Type B pancreatic cell (in vitro differentiated cells): Measurements from ENCODE around the gene PRPF40B. TPM values are rescaled to one million over a fixed set of nuclear protein-coding genes. Genes with fewer than 3 reads are reported as not detected.
A peak's percentile ranks its signal among the peaks of the same experiment; 100 is the strongest.

Experiments used
- DNase-seq: peaks from one replicate; pipeline ENCODE4 v3.0.0; 2021; ENCODE audit warnings: mixed read lengths; ENCODE audit not compliant: unreplicated experiment; ENCODE audit errors: extremely low spot score
- H3K27ac Mint-ChIP-seq: 2 replicates; pipeline ENCODE4 v1.8.0; 2021; ENCODE audit warnings: mild to moderate bottlenecking, mixed read lengths
- H3K27me3 Mint-ChIP-seq: 2 replicates; pipeline ENCODE4 v1.8.0; 2021; ENCODE audit warnings: mixed read lengths
- H3K36me3 Mint-ChIP-seq: 2 replicates; pipeline ENCODE4 v1.8.0; 2021; ENCODE audit warnings: mixed read lengths
- H3K4me1 Mint-ChIP-seq: one replicate; pipeline ENCODE4 v1.8.0; 2021; ENCODE audit warnings: mixed read lengths; ENCODE audit not compliant: unreplicated experiment
- H3K4me3 Mint-ChIP-seq: 2 replicates; pipeline ENCODE4 v1.8.0; 2021; ENCODE audit warnings: mild to moderate bottlenecking, mixed read lengths
- H3K9me3 Mint-ChIP-seq: 2 replicates; pipeline ENCODE4 v1.8.0; 2021; ENCODE audit warnings: mixed read lengths
- CTCF ChIP-seq: fragments of 200-600 bp; sonication (generic); conservative IDR thresholded peaks from 2 replicates; pipeline ENCODE4 v1.5.0; 2021; ENCODE audit warnings: antibody characterized with exemption, mild to moderate bottlenecking
- total RNA-seq: library from RNA; stranded (reverse); gene quantifications from 2 replicates; pipeline ENCODE4 v1.2.1, GENCODE V29; 2021; ENCODE audit warnings: low replicate concordance

Gene PRPF40B
- total RNA-seq, 1 donor from 2014 or later: 35.4 TPM

GRCh38 chr12:49621651-49622500 is 1.5 kb upstream of the PRPF40B start:
- Mint-ChIP-seq H3K36me3 (no peaks in the 10 kb centered on the region), H3K4me1 (peaks cover 30% of the 10 kb centered on the region), H3K9me3 (no peaks in the 10 kb centered on the region), H3K27me3 (peaks cover 3% of the 10 kb centered on the region), H3K4me3 (peak overlapping the region; percentile 92), H3K27ac (peak overlapping the region; percentile 88)
- TF ChIP-seq CTCF: no peak
- DNase-seq: no peak

- Mint-ChIP-seq H3K4me1 (peaks cover 30% of the 10 kb centered on the region), H3K27me3 (peaks cover 3% of the 10 kb centered on the region), H3K36me3 (no peaks in the 10 kb centered on the region), H3K4me3 (peak overlapping the region; percentile 92), H3K9me3 (no peaks in the 10 kb centered on the region), H3K27ac (peak overlapping the region; percentile 88)
- no peak for DNase-seq
- TF ChIP-seq CTCF: no peak
Measured at GRCh38 chr12:49622501-49623141, 740 bp upstream of the PRPF40B start.

- no peaks in the 10 kb centered on the region for H3K36me3 Mint-ChIP-seq
- peak overlapping the region; percentile 52 for H3K27ac Mint-ChIP-seq
- DNase-seq: no peak
- peaks cover 18% of the 10 kb centered on the region for H3K4me1 Mint-ChIP-seq
- no peaks in the 10 kb centered on the region for H3K27me3 Mint-ChIP-seq
- TF ChIP-seq CTCF: no peak
- no peaks in the 10 kb centered on the region for H3K9me3 Mint-ChIP-seq
- peak overlapping the region; percentile 79 for H3K4me3 Mint-ChIP-seq
Measured at GRCh38 chr12:49624921-49625577, 1.7 kb downstream of the PRPF40B start.

- H3K27me3 Mint-ChIP-seq: no peaks in the 10 kb centered on the region
- H3K36me3 Mint-ChIP-seq: no peaks in the 10 kb centered on the region
- H3K9me3 Mint-ChIP-seq: no peaks in the 10 kb centered on the region
- H3K27ac Mint-ChIP-seq: no peak overlapping the region
- H3K4me3 Mint-ChIP-seq: no peak overlapping the region
- DNase-seq: no peak
- peaks cover 15% of the 10 kb centered on the region for H3K4me1 Mint-ChIP-seq
- TF ChIP-seq CTCF: no peak
Measured at GRCh38 chr12:49626169-49626835, 2.9 kb downstream of the PRPF40B start.

GRCh38 chr12:49626836-49627235 is 3.5 kb downstream of the PRPF40B start:
- no peak overlapping the region for H3K27ac Mint-ChIP-seq
- H3K4me3 Mint-ChIP-seq: no peak overlapping the region

More at GRCh38 chr12:49626836-49627235, 3.5 kb downstream of the PRPF40B start:
- no peak for DNase-seq
- no peaks in the 10 kb centered on the region for H3K9me3 Mint-ChIP-seq
- TF ChIP-seq CTCF: no peak
- no peaks in the 10 kb centered on the region for H3K27me3 Mint-ChIP-seq
- H3K36me3 Mint-ChIP-seq: peaks cover 1% of the 10 kb centered on the region
- peaks cover 10% of the 10 kb centered on the region for H3K4me1 Mint-ChIP-seq
